Mesothelial cell of epicardium (in vitro differentiated cells): Measurements from ENCODE around the gene MTM1. TPM values are rescaled to one million over a fixed set of nuclear protein-coding genes. Genes with fewer than 3 reads are reported as not detected.

Experiments
- DNase-seq, 2 experiments: peaks; one replicate each; pipeline ENCODE4 v3.0.0; 2021; ENCODE audit warnings: low spot score in 2 of 2; ENCODE audit not compliant: unreplicated experiment in 2 of 2
- H3K27ac Mint-ChIP-seq: 2 replicates; pipeline ENCODE4 v1.8.0; 2021; ENCODE audit warnings: mixed read lengths
- H3K27me3 Mint-ChIP-seq: 2 replicates; pipeline ENCODE4 v1.8.0; 2021; ENCODE audit warnings: low read depth, mixed read lengths
- H3K36me3 Mint-ChIP-seq: 2 replicates; pipeline ENCODE4 v1.8.0; 2021; ENCODE audit warnings: mixed read lengths
- H3K4me1 Mint-ChIP-seq: 2 replicates; pipeline ENCODE4 v1.8.0; 2021; ENCODE audit warnings: mixed read lengths
- H3K4me3 Mint-ChIP-seq: 2 replicates; pipeline ENCODE4 v1.8.0; 2021; ENCODE audit warnings: mild to moderate bottlenecking, moderate library complexity, mixed read lengths
- H3K9me3 Mint-ChIP-seq: 2 replicates; pipeline ENCODE4 v1.8.0; 2021; ENCODE audit warnings: mixed read lengths
- total RNA-seq: library from RNA; stranded (reverse); gene quantifications from 3 replicates; pipeline ENCODE4 v1.2.1, GENCODE V29; 2021
- TF ChIP-seq, protein P1 (sequence below): fragments of 200-600 bp; sonication (generic); IDR thresholded peaks from one replicate; pipeline ENCODE4 v1.5.0; 2021; ENCODE audit warnings: antibody characterized with exemption; ENCODE audit not compliant: unreplicated experiment

The MTM1 gene
- total RNA-seq, 1 donor from 2014 or later: 8.9 TPM

DNA sequence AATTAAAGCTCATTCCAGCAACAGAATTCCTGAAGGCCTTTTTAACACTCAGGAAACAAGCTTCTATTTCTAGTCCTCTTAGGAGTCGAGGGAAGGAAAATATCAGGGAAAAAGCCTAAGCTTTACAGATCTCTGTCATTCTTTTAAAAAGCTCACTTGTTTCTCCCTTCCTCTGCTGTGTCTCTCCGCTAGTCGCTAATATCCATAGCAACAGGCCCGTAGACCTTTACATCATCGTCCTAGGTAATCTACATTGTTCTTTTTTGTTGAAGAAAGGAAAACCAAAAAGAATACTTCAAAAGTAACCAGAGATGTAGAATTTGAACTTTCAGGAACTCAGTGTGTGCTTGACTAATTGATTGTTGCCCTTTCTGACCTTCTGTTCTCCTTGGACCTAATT lies 78.9 kb downstream of the MTM1 start:
- H3K36me3 Mint-ChIP-seq: peaks cover 6% of the 10 kb centered on the region
- no peak for DNase-seq
- no peak overlapping the region for H3K4me3 Mint-ChIP-seq
- H3K27me3 Mint-ChIP-seq: no peaks in the 10 kb centered on the region
- TF ChIP-seq, protein P1, sequence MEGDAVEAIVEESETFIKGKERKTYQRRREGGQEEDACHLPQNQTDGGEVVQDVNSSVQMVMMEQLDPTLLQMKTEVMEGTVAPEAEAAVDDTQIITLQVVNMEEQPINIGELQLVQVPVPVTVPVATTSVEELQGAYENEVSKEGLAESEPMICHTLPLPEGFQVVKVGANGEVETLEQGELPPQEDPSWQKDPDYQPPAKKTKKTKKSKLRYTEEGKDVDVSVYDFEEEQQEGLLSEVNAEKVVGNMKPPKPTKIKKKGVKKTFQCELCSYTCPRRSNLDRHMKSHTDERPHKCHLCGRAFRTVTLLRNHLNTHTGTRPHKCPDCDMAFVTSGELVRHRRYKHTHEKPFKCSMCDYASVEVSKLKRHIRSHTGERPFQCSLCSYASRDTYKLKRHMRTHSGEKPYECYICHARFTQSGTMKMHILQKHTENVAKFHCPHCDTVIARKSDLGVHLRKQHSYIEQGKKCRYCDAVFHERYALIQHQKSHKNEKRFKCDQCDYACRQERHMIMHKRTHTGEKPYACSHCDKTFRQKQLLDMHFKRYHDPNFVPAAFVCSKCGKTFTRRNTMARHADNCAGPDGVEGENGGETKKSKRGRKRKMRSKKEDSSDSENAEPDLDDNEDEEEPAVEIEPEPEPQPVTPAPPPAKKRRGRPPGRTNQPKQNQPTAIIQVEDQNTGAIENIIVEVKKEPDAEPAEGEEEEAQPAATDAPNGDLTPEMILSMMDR: no peak
- peaks cover 34% of the 10 kb centered on the region for H3K9me3 Mint-ChIP-seq
- peaks cover 26% of the 10 kb centered on the region for H3K4me1 Mint-ChIP-seq
- H3K27ac Mint-ChIP-seq: no peak overlapping the region

DNA sequence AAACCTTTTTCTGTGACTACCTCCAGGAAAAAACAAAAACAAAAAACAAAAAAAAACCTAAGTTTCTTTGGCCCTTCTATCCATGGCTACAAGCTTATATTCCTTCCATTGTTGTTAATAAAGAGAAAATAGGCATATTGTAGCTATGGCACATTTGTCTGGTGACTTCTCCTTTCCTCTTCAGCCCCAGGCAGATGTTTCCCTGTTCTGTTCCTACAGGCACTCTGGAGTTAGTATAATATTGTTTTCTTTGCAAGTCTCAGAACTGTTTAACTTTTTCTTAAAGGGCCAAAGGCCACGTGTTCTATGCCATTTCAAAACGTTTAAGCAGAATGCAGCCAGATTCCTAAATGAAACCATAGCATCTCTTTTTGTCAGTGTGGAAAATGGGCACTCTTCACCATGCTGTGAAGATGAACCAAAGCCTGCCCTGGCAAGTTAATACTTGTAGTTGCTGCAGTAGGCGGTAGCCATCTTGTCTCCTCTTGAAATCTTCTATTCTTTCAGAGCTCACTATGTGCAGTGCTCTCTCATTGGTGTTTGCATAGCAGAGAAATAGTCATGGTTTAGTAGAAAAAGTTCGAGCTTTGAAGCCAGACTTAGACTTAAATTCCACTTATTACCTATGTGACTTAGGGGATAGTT lies 80.0 kb downstream of the MTM1 start:
- TF ChIP-seq, protein P1: no peak
- Mint-ChIP-seq H3K27ac (peak overlapping the region; percentile 96), H3K4me1 (peaks cover 26% of the 10 kb centered on the region), H3K9me3 (peaks cover 43% of the 10 kb centered on the region), H3K27me3 (no peaks in the 10 kb centered on the region), H3K4me3 (no peak overlapping the region), H3K36me3 (peaks cover 6% of the 10 kb centered on the region)
- DNase-seq: no peak

DNA sequence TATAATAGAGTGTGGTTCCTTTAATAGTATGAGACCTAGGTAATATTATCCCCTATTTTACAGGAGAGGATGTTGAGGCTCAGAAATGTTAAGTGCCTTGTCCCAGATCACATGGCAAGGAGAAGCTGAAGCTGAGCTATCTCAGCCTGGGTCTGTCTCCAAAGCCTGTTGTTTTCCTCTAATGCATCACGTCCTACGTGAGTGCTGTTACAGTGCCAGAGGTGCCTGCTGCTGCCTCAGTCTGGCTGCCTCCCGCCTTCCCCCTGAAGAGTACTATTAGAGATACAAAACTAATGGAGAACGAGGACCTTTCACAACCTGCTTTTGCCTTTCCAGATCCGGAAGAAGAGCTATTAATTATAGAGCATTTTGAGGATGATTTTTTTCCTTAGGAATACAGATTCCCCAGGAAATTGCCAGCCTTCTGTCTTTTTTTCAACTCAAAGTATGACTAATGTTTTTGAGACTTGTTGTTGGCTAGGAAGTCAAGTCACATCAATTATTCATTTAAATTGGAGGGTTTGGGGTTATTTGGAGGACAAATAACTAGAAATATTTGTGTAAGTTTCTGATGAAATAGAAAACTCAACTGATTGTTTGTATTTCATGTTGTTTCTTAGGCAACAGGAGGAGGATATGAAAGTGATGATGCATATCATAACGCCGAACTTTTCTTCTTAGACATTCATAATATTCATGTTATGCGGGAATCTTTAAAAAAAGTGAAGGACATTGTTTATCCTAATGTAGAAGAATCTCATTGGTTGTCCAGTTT lies 80.9 kb downstream of the MTM1 start:
- H3K27ac Mint-ChIP-seq: peak overlapping the region; percentile 96
- H3K9me3 Mint-ChIP-seq: peaks cover 46% of the 10 kb centered on the region
- peaks cover 6% of the 10 kb centered on the region for H3K36me3 Mint-ChIP-seq
- TF ChIP-seq, protein P1: no peak
- no peaks in the 10 kb centered on the region for H3K27me3 Mint-ChIP-seq
- H3K4me1 Mint-ChIP-seq: peaks cover 26% of the 10 kb centered on the region
- DNase-seq: no peak
- H3K4me3 Mint-ChIP-seq: no peak overlapping the region

DNA sequence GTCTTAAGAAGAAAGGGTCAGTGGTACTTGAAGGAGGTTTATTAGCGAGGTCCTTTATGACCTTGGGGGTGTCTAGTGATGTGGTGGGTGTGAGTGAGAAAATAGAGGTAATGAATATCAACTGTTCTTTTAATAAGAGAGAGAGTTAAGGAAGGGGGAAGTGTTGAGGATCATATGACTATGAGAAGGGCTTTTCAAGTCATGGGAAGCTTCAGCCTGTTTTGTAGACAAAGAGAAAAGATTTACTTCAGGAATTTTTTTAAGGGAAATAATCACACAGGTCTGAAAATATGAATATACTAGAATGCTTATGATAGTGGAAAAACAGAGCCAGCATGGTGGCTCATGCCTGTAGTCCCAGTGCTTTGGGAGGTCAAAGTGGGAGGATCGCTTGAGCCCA lies 83.5 kb downstream of the MTM1 start:
- peaks cover 20% of the 10 kb centered on the region for H3K4me1 Mint-ChIP-seq
- H3K27me3 Mint-ChIP-seq: no peaks in the 10 kb centered on the region
- H3K36me3 Mint-ChIP-seq: peaks cover 16% of the 10 kb centered on the region
- H3K27ac Mint-ChIP-seq: no peak overlapping the region
- H3K4me3 Mint-ChIP-seq: no peak overlapping the region
- TF ChIP-seq, protein P1: no peak
- peaks cover 47% of the 10 kb centered on the region for H3K9me3 Mint-ChIP-seq
- no peak for DNase-seq

DNA sequence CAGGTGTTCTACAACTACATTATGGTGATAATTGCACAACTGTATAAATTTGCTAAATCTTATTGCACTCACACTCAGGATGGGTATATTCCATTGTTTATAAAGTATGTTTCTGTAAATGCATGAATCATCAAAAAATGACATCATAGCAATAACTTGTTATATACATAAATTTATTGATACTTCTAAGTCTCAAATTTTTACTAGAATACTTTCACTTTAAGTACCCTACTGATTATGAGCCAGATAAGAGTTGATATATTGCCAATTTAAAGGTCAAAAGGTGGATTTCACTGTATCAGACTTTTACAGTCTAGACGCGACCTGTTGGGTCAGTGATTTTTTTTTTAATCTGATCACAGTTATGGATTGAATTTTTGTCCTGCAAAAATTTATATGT lies 87.4 kb downstream of the MTM1 start:
- no peak for DNase-seq
- Mint-ChIP-seq H3K9me3 (peaks cover 44% of the 10 kb centered on the region), H3K27me3 (no peaks in the 10 kb centered on the region), H3K27ac (no peak overlapping the region), H3K4me3 (no peak overlapping the region), H3K36me3 (peaks cover 25% of the 10 kb centered on the region), H3K4me1 (peaks cover 1% of the 10 kb centered on the region)
- TF ChIP-seq, protein P1: no peak
